Measurements from ENCODE around the gene NRIP3.

NRIP3 gene

DNA sequence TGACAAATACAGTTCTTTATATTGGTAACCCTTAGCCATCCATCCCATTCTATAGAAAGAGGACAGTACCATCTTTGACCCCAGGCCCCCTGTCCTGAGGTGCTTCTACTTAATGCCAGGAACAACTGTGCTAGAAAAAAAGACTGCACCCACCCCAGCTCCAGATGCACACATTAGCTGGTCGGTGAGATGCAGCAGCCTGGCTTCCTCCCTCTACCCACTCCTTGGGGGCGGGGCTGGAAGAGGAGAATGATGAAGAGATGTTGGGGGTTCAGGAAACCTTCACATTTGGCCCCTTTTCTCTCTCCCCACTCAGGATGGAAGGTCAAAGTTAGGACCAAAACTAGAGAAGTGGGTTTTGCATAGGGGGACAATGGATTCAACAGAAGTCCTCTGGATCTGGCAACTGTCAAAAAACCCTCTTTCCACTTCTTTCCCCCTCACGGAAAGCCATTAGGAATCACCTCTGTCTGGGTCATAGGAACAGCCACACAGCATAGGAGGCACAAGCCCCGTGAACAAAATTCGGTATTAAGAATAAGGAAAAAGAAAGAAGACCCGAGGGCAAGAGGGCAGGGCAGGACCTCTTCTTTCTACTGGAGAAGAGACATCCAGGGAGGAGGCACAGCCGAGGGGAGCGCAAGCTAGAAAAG lies 755 bp downstream of the NRIP3 start:
- no peak for TF ChIP-seq CTCF (IDR thresholded peaks at IDR 0.05)

- TF ChIP-seq CTCF (IDR thresholded peaks at IDR 0.05), result no peak
Observed at GRCh38 chr11:9001736-9002135, 2.1 kb downstream of the NRIP3 start.

DNA sequence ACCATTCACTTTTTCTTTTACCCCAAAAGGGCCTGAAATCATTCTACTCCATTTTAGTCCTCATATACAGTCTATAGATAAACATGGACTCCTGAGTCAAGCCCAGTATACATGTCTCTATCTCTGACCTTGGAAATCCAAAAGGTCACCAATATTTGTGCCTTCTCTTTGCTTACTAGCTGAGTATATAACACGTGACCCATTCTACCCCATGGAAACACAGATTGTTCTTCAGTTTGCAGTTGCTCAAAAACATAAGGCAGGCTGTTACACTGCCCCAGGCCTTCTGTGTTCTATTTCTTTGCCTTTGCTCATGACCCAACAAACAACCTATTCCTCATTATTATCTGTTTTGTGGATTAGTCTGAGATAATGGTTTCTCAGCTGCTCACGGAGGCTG lies 5.8 kb downstream of the NRIP3 start:
- no peak for TF ChIP-seq CTCF (IDR thresholded peaks at IDR 0.05)

DNA sequence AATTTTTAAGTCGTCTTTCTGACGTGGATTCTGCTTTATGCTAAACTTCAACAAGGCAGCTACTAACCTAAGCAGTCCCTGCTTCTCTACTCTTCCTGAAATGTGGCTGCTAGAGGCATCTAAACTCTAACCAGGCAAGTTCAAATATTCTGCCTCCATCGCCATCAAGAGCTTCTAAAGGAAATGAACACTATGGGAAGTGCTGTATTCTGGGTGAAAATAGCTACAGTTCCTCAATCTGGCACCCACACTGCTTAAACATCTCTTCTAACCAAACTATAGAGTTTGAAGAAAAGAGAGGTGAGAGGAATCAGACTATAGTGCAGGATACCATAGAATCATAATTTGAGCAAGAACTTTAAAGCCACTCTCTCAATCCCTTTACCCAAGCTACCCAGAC lies 6.3 kb downstream of the NRIP3 start:
- TF ChIP-seq CTCF (IDR thresholded peaks at IDR 0.05), result no peak

DNA sequence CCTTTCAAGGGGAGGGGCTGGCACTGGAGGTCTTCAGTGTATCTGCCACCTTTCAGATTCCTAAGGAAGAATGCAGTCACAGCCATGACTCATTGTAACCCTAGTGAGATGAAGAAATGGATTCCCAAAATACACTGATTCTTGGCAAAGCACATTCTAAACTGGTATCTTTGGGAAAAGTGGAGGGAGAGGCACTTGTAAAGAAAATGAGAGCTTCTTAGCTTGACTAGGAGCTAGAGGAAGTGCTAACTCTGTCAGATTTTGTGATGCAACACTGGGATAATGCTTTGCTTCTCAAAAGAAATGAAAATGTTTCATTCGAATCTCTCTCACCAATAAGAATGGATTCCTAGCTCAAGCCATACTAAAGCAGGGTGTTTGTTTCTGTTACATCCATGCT lies 14.3 kb downstream of the NRIP3 start:
- TF ChIP-seq CTCF (IDR thresholded peaks at IDR 0.05), result no peak

DNA sequence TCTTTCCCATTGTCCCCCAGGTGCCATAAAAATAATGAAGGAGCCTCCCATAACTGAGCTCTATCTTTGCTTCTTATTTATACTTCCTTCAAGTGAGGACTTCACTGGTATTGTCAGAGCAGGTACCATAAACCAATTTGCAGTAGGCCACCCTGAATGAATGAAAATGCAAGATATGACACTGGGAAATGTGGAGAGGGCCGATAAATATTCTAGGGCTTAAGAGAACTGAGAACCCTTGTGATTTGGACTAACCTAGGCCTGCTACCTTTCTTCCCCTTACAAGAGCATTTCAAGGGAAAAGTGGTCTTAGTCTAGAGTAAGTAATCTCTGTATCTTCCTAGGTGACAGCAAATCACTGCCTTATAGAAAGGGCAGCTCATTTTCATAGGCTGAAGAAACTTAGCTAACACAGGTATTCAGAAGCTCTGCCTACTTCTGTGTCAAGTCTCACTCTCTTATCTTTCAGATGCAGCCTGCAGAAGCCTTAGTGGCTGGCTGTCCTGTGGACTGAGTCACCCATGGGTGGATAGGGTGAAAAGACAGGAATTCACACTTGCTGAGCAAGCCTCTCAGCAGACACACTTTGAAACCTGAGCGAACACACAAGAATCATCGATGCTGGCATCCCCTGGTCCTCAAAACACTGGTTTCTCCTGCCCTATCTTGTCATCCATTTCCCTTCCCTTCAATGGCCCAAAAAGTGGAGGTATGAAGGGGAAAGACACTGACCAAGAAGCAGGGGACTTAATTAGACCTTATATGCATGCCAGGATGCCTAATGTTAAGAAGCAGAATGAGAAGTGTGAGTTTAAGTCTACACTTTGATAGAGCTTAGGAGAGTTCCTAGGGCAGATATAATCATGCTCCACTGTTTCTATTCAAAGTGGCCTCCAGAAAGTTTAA lies 15.2 kb downstream of the NRIP3 start:
- TF ChIP-seq CTCF (IDR thresholded peaks at IDR 0.05), result no peak

DNA sequence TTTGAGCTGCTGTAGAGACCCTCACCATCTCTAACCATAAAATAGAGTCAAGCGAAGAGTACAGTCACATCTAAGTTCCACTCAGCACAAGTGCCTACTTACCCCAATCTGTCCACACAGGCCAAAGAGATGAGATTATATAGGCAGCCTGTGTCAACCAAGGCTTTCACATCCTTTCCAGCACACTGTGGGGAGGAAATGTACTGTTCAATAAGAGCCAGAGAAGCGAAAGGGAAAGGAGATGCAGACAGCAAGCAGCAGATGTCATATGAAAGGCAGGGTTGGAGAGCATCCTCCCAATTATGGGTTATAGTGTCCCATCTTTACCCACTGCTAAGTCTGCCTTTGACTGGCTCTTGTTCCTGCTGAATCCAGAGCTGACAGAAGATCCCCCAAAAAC lies 16.4 kb downstream of the NRIP3 start:
- no peak for TF ChIP-seq CTCF (IDR thresholded peaks at IDR 0.05)

All from LNCAP (cell line).